Coronary artery (tissue), 2 donors: Measurements from ENCODE around the gene NCS1.

Experiments used
- DNase-seq: peaks from one replicate; pipeline ENCODE4 v3.0.0-alpha.2; 2017; ENCODE audit warnings: low spot score
- H3K27ac ChIP-seq, 2 donors: fragments of 200-600 bp; sonication (generic); one replicate each; pipeline ENCODE4 v1.5.1; 2016 to 2019
- H3K4me3 ChIP-seq: fragments of 200-600 bp; sonication (generic); 2 replicates; pipeline ENCODE4 v1.5.1; 2016; ENCODE audit warnings: mild to moderate bottlenecking, moderate library complexity
- TF ChIP-seq, protein P1 (sequence below): fragments of 200-600 bp; sonication (generic); IDR thresholded peaks from one replicate; pipeline ENCODE4 v1.5.1; 2019; ENCODE audit warnings: antibody characterized with exemption

The NCS1 gene

DNA sequence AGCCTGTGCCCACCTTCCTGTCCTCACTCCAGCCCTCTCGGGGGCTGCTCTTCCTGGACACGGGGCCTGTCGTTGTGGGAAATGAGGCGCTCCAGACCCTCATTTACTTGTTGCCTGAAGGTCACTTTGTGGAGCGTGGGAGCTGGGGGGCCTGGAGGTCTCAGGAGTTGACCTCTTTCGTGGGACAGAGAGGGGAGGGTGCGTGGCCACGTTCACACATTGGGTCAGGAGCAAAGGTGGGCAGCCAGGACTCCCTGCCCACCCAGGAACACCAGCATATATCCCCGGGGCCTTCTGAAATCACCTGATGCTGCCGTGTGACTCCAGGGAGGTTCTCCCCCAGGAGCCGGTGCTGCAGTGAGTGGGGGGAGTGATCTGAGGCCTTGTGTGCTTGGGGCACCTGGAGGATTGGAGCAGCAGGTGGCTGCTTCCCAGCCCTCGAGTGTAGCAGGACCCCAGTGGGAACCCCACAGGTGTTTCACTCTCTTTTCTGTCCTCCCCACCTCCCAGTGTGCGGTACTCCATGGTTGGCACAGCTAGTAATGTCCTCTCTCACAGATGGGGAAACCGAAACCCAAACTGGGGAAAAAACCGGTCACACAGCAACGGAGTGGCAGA, 20.3 kb downstream of the NCS1 start:
- DNase-seq: no peak
- Histone ChIP-seq H3K4me3 (no peak overlapping the region), H3K27ac (no peak overlapping the region)
- TF ChIP-seq, protein P1, sequence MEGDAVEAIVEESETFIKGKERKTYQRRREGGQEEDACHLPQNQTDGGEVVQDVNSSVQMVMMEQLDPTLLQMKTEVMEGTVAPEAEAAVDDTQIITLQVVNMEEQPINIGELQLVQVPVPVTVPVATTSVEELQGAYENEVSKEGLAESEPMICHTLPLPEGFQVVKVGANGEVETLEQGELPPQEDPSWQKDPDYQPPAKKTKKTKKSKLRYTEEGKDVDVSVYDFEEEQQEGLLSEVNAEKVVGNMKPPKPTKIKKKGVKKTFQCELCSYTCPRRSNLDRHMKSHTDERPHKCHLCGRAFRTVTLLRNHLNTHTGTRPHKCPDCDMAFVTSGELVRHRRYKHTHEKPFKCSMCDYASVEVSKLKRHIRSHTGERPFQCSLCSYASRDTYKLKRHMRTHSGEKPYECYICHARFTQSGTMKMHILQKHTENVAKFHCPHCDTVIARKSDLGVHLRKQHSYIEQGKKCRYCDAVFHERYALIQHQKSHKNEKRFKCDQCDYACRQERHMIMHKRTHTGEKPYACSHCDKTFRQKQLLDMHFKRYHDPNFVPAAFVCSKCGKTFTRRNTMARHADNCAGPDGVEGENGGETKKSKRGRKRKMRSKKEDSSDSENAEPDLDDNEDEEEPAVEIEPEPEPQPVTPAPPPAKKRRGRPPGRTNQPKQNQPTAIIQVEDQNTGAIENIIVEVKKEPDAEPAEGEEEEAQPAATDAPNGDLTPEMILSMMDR: no peak

DNA sequence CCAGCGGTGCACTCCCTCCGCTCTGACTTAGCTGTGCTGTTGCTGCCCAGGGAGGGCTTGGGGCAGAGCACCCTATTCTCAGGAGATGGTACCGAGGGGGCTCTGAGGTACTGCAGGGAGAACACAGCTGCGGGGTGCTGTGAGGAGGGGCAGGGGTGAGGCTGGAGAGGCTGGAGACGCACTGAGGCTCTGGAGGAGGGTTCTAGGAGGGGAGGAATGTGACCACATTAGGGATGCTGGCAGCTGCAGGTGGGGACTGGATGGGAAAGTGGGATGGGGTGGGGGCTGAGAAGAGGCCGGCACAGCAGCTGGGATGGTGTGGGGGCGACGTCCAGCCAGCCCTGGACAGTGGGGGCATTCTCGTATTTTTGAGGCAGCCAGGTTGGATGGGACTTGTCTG, 20.9 kb downstream of the NCS1 start:
- H3K27ac ChIP-seq: no peak overlapping the region
- TF ChIP-seq, protein P1: no peak
- no peak for DNase-seq
- no peak overlapping the region for H3K4me3 ChIP-seq

GRCh38 chr9:130193531-130194377, 21.6 kb downstream of the NCS1 start:
- Histone ChIP-seq H3K4me3 (peak overlapping the region; percentile 29), H3K27ac (peak overlapping the region in 1 of 2 donors; percentile 21)
- no peak for DNase-seq
- TF ChIP-seq, protein P1: no peak

- H3K4me3 ChIP-seq: no peak overlapping the region
- no peak overlapping the region for H3K27ac ChIP-seq
- TF ChIP-seq, protein P1: no peak
- no peak for DNase-seq
Observed at GRCh38 chr9:130194378-130194932, 22.3 kb downstream of the NCS1 start.

- TF ChIP-seq, protein P1: no peak
- no peak for DNase-seq
- Histone ChIP-seq H3K4me3 (no peak overlapping the region), H3K27ac (no peak overlapping the region)
Observed at GRCh38 chr9:130195638-130196037, 23.4 kb downstream of the NCS1 start.

DNA sequence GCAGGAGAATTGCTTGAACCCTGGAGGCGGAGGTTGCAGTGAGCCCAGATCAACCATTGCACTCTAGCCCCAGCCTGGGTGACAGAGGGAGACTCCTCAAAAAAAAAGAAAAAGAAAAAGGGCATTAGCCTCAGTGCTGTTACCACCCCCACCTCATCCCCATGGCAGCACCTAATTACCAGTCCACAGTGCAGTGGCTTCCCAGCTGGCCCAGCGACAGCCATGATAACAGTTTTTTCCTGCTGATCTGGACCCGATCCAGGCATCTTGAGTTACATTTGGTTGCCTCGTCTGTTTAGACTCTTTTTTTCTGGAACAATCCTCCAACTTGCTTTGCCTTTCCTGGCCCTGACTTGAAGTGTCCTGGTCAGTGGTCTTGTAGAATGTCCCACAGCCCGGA, 24.4 kb downstream of the NCS1 start:
- no peak for DNase-seq
- Histone ChIP-seq H3K27ac (no peak overlapping the region), H3K4me3 (no peak overlapping the region)
- TF ChIP-seq, protein P1: no peak

DNA sequence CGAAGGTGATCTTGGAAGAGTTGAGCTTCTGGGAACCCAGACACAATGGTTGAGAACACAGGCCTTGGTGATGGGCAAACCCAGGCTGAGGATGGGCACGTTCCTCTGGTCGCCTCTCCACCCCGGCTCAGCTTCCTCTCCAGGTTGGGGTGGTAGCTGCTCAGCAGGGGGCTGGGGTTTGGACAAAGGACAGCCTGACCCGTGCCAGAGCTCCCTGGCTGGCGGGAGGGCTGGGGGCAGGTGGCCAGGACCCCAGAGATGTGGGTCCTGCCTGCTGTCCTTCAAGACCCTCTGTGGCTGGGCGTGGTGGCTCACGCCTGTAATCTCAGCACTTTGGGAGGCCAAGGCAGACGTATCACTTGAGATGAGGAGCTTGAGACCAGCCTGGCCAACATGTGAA, 25.2 kb downstream of the NCS1 start:
- no peak for DNase-seq

More for the DNA sequence above, 25.2 kb downstream of the NCS1 start:
- peak overlapping the region; percentile 32 to 43 for H3K27ac ChIP-seq
- TF ChIP-seq, protein P1: no peak
- H3K4me3 ChIP-seq: no peak overlapping the region
